ENCODE data around the gene CLDN22. TPM values are rescaled to one million over a fixed set of nuclear protein-coding genes. Genes with fewer than 3 reads are reported as not detected.

The CLDN22 gene
- polyA plus RNA-seq (2012; ENCODE audit: missing spikeins): not detected

GRCh38 chr4:183320211-183321059, at the start of gene CLDN22:
Gene CLDN22 (minus strand): TSS chr4:183320276. CDS start chr4:183320218, 58 bp downstream.
- FAIRE-seq (no peak), DNase-seq (ENCODE audit: insufficient read length) (no peak)
- TF ChIP-seq POLR2AphosphoS5 (IDR thresholded peaks at IDR 0.05; ENCODE audit: low read depth, low read length) (no peak), TAF1 (IDR thresholded peaks at IDR 0.05; ENCODE audit: borderline replicate concordance, low read depth, low read length) (no peak), POLR2A (IDR thresholded peaks at IDR 0.05; ENCODE audit: low read depth, low read length) (no peak)

GRCh38 chr4:183369073-183369472, 49.0 kb upstream of the CLDN22 start:
- TF ChIP-seq TAF1 (IDR thresholded peaks at IDR 0.05; ENCODE audit: borderline replicate concordance, low read depth, low read length): no peak
- TF ChIP-seq POLR2A (IDR thresholded peaks at IDR 0.05; ENCODE audit: low read depth, low read length): no peak
- no peak for TF ChIP-seq POLR2AphosphoS5 (IDR thresholded peaks at IDR 0.05; ENCODE audit: low read depth, low read length)
- FAIRE-seq: no peak
- DNase-seq (ENCODE audit: insufficient read length): no peak

- FAIRE-seq: no peak
These were observed 46.2 kb upstream of the CLDN22 start for GRCh38 chr4:183366206-183366835.

GRCh38 chr4:183364025-183364424, 43.9 kb upstream of the CLDN22 start:
- FAIRE-seq: no peak

More at GRCh38 chr4:183366206-183366835, 46.2 kb upstream of the CLDN22 start:
- TF ChIP-seq TAF1 (IDR thresholded peaks at IDR 0.05; ENCODE audit: borderline replicate concordance, low read depth, low read length): no peak
- TF ChIP-seq POLR2A (IDR thresholded peaks at IDR 0.05; ENCODE audit: low read depth, low read length): no peak
- TF ChIP-seq POLR2AphosphoS5 (IDR thresholded peaks at IDR 0.05; ENCODE audit: low read depth, low read length): no peak
- DNase-seq (ENCODE audit: insufficient read length): no peak

GRCh38 chr4:183362916-183363542, 43.0 kb upstream of the CLDN22 start:
- no peak for TF ChIP-seq TAF1 (IDR thresholded peaks at IDR 0.05; ENCODE audit: borderline replicate concordance, low read depth, low read length)
- TF ChIP-seq POLR2AphosphoS5 (IDR thresholded peaks at IDR 0.05; ENCODE audit: low read depth, low read length): no peak
- no peak for TF ChIP-seq POLR2A (IDR thresholded peaks at IDR 0.05; ENCODE audit: low read depth, low read length)
- DNase-seq (ENCODE audit: insufficient read length) (no peak), FAIRE-seq (no peak)

More at GRCh38 chr4:183364025-183364424, 43.9 kb upstream of the CLDN22 start:
- DNase-seq (ENCODE audit: insufficient read length): no peak
- TF ChIP-seq TAF1 (IDR thresholded peaks at IDR 0.05; ENCODE audit: borderline replicate concordance, low read depth, low read length): no peak
- TF ChIP-seq POLR2A (IDR thresholded peaks at IDR 0.05; ENCODE audit: low read depth, low read length): no peak
- TF ChIP-seq POLR2AphosphoS5 (IDR thresholded peaks at IDR 0.05; ENCODE audit: low read depth, low read length): no peak

- FAIRE-seq (no peak), DNase-seq (ENCODE audit: insufficient read length) (no peak)
- no peak for TF ChIP-seq TAF1 (IDR thresholded peaks at IDR 0.05; ENCODE audit: borderline replicate concordance, low read depth, low read length)
- no peak for TF ChIP-seq POLR2A (IDR thresholded peaks at IDR 0.05; ENCODE audit: low read depth, low read length)
- TF ChIP-seq POLR2AphosphoS5 (IDR thresholded peaks at IDR 0.05; ENCODE audit: low read depth, low read length): no peak
These were observed 42.0 kb upstream of the CLDN22 start for GRCh38 chr4:183362036-183362435.

GRCh38 chr4:183360161-183360919, 40.3 kb upstream of the CLDN22 start:
- TF ChIP-seq POLR2A (IDR thresholded peaks at IDR 0.05; ENCODE audit: low read depth, low read length): no peak
- TF ChIP-seq POLR2AphosphoS5 (IDR thresholded peaks at IDR 0.05; ENCODE audit: low read depth, low read length): no peak
- TF ChIP-seq TAF1 (IDR thresholded peaks at IDR 0.05; ENCODE audit: borderline replicate concordance, low read depth, low read length): no peak
- no peak for DNase-seq (ENCODE audit: insufficient read length)
- no peak for FAIRE-seq

GRCh38 chr4:183358215-183358755, 38.2 kb upstream of the CLDN22 start:
- no peak for FAIRE-seq
- TF ChIP-seq POLR2AphosphoS5 (IDR thresholded peaks at IDR 0.05; ENCODE audit: low read depth, low read length) (no peak), TAF1 (IDR thresholded peaks at IDR 0.05; ENCODE audit: borderline replicate concordance, low read depth, low read length) (no peak), POLR2A (IDR thresholded peaks at IDR 0.05; ENCODE audit: low read depth, low read length) (no peak)
- DNase-seq (ENCODE audit: insufficient read length): no peak

- TF ChIP-seq POLR2A (IDR thresholded peaks at IDR 0.05; ENCODE audit: low read depth, low read length) (no peak), POLR2AphosphoS5 (IDR thresholded peaks at IDR 0.05; ENCODE audit: low read depth, low read length) (no peak), TAF1 (IDR thresholded peaks at IDR 0.05; ENCODE audit: borderline replicate concordance, low read depth, low read length) (no peak)
These were observed 37.0 kb upstream of the CLDN22 start for GRCh38 chr4:183356931-183357675.

More at GRCh38 chr4:183356931-183357675, 37.0 kb upstream of the CLDN22 start:
- FAIRE-seq: no peak
- DNase-seq (ENCODE audit: insufficient read length): no peak
